Muscle of leg (tissue), 11 donors: ENCODE data around the gene B9D2. TPM values are rescaled to one million over a fixed set of nuclear protein-coding genes. Genes with fewer than 3 reads are reported as not detected.
A peak's percentile ranks its signal among the peaks of the same experiment; 100 is the strongest.

Experiments
- DNase-seq: peaks from one replicate; pipeline ENCODE4 v3.0.0; 2013
- H3K27ac ChIP-seq: one replicate; pipeline ENCODE4 v1.5.1; 2013; ENCODE audit warnings: mild to moderate bottlenecking, low read length, control low read depth
- H3K27me3 ChIP-seq: one replicate; pipeline ENCODE4 v1.6.1; 2013; ENCODE audit warnings: low read length; ENCODE audit not compliant: control insufficient read depth, insufficient read depth
- H3K36me3 ChIP-seq: one replicate; pipeline ENCODE4 v1.6.1; 2013; ENCODE audit warnings: low read length; ENCODE audit not compliant: control insufficient read depth, insufficient read depth
- H3K4me1 ChIP-seq: one replicate; pipeline ENCODE4 v1.6.1; 2013; ENCODE audit warnings: low read length; ENCODE audit not compliant: control insufficient read depth, insufficient read depth
- H3K4me3 ChIP-seq: one replicate; pipeline ENCODE4 v1.5.1; 2013; ENCODE audit warnings: low read length, control low read depth
- H3K9me3 ChIP-seq: replicated peaks from 2 replicates; pipeline ENCODE4 v1.6.1; 2013; ENCODE audit warnings: low read depth, low read length; ENCODE audit not compliant: control insufficient read depth
- WGBS: methylation state at CpG from one replicate; pipeline ENCODE4 v1.1.5; 2013; ENCODE audit warnings: missing lambda C conversion rate; ENCODE audit not compliant: insufficient coverage; 5-methylcytosine and 5-hydroxymethylcytosine counted together
- polyA plus RNA-seq, 8 donors: library from polyadenylated mRNA; unstranded; fragments of 120-200 nt; gene quantifications; one replicate each; pipeline versions ENCODE4 v1.2.1 to v1.2.3, GENCODE V29; 2013; ENCODE audit warnings: inconsistent platforms in 1 of 8, low replicate concordance in 1 of 8; ENCODE audit not compliant: insufficient read length in 8 of 8, insufficient read depth in 1 of 8
- total RNA-seq: library from RNA; stranded (reverse); fragments of 120-200 nt; gene quantifications from one replicate; pipeline ENCODE4 v1.2.4, GENCODE V29; 2013

The B9D2 gene
- total and polyA plus RNA-seq, 9 donors: 1.7 to 4.6 (median 2.4) TPM

- WGBS: 80% methylated on average over 13 of the region's 13 CpGs
- peaks cover 57% of the 10 kb centered on the region for H3K4me1 ChIP-seq
- H3K4me3 ChIP-seq: no peak overlapping the region
Observed at GRCh38 chr19:41305927-41306793, 57.8 kb downstream of the B9D2 start.

GRCh38 chr19:41304706-41305483, 59.1 kb downstream of the B9D2 start:
- DNase-seq: no peak
- Histone ChIP-seq H3K4me1 (peaks cover 59% of the 10 kb centered on the region), H3K27me3 (no peaks in the 10 kb centered on the region), H3K27ac (no peak overlapping the region), H3K36me3 (peaks cover 73% of the 10 kb centered on the region), H3K9me3 (no peaks in the 10 kb centered on the region), H3K4me3 (no peak overlapping the region)
- 64% methylated on average over 3 of the region's 4 CpGs for WGBS

More at GRCh38 chr19:41305927-41306793, 57.8 kb downstream of the B9D2 start:
- Histone ChIP-seq H3K27me3 (no peaks in the 10 kb centered on the region), H3K9me3 (no peaks in the 10 kb centered on the region), H3K36me3 (peaks cover 61% of the 10 kb centered on the region), H3K27ac (peak overlapping the region; percentile 98)
- no peak for DNase-seq

Other genes starting within 250 kb of the B9D2 start
- gene CYP2F1, start 249.7 kb downstream of the B9D2 start, total RNA-seq: not detected
- under 1 TPM in 1 of 8 donors, not detected in 7; 0.10 TPM for gene CYP2F1, start 249.7 kb downstream of the B9D2 start, polyA plus RNA-seq
- gene CYP2S1, start 170.9 kb downstream of the B9D2 start, total RNA-seq: 0.09 TPM
- 1 to 10 TPM in 2 of 8 donors, under 1 TPM in 6; 0.39 to 3.5 (median 0.58) TPM for gene CYP2S1, start 170.9 kb downstream of the B9D2 start, polyA plus RNA-seq
- gene AXL, start 144.9 kb downstream of the B9D2 start, total RNA-seq: 39.8 TPM
- 10 to 100 TPM; 25.0 to 39.9 (median 28.7) TPM for gene AXL, start 144.9 kb downstream of the B9D2 start, polyA plus RNA-seq
- gene HNRNPUL1, start 99.8 kb downstream of the B9D2 start, total RNA-seq: 73.0 TPM
- gene HNRNPUL1, start 99.8 kb downstream of the B9D2 start, polyA plus RNA-seq: 100 to 1,000 TPM; 144 to 182 (median 162) TPM
- 14.4 TPM for gene CCDC97, start 54.0 kb downstream of the B9D2 start, total RNA-seq
- gene CCDC97, start 54.0 kb downstream of the B9D2 start, polyA plus RNA-seq: 10 to 100 TPM; 32.7 to 38.5 (median 35.6) TPM
- 4.0 TPM for gene TGFB1, start 10.2 kb downstream of the B9D2 start, total RNA-seq
- 10 to 100 TPM; 16.0 to 25.4 (median 21.0) TPM for gene TGFB1, start 10.2 kb downstream of the B9D2 start, polyA plus RNA-seq
- 4.2 TPM for gene TMEM91, start 12.4 kb upstream of the B9D2 start, total RNA-seq
- gene TMEM91, start 12.4 kb upstream of the B9D2 start, polyA plus RNA-seq: 1 to 10 TPM; 2.6 to 9.2 (median 5.5) TPM
- gene EXOSC5, start 33.2 kb upstream of the B9D2 start, total RNA-seq: 8.7 TPM
- gene EXOSC5, start 33.2 kb upstream of the B9D2 start, polyA plus RNA-seq: 10 to 100 TPM; 15.4 to 24.6 (median 18.6) TPM
- gene BCKDHA, start 33.7 kb upstream of the B9D2 start, total RNA-seq: 19.8 TPM
- gene BCKDHA, start 33.7 kb upstream of the B9D2 start, polyA plus RNA-seq: 10 to 100 TPM; 27.3 to 41.2 (median 33.6) TPM
- gene B3GNT8, start 63.2 kb upstream of the B9D2 start, total RNA-seq: 0.93 TPM
- 1 to 10 TPM in 7 of 8 donors, under 1 TPM in 1; 0.68 to 7.4 (median 1.7) TPM for gene B3GNT8, start 63.2 kb upstream of the B9D2 start, polyA plus RNA-seq
- gene DMAC2, start 75.8 kb upstream of the B9D2 start, total RNA-seq: 30.3 TPM
- gene DMAC2, start 75.8 kb upstream of the B9D2 start, polyA plus RNA-seq: 10 to 100 TPM; 38.7 to 58.0 (median 45.1) TPM
- gene ERICH4, start 79.0 kb upstream of the B9D2 start, total RNA-seq: not detected
- 1 to 10 TPM in 1 of 8 donors, under 1 TPM in 3, not detected in 4; 0.12 to 3.7 (median 0.36) TPM for gene ERICH4, start 79.0 kb upstream of the B9D2 start, polyA plus RNA-seq
- gene CEACAM21, start 212.0 kb upstream of the B9D2 start, total RNA-seq: 1.5 TPM
- 1 to 10 TPM; 1.4 to 4.1 (median 1.9) TPM for gene CEACAM21, start 212.0 kb upstream of the B9D2 start, polyA plus RNA-seq